DMS79 treated with DMSO at 0.1 percent for 48 hours (cell line): ENCODE data around the gene CTDNEP1.

Experiments
- DNase-seq: peaks from one replicate; lab custom pipeline; 2025; lab: John Stamatoyannopoulos, UW

The CTDNEP1 gene

DNA sequence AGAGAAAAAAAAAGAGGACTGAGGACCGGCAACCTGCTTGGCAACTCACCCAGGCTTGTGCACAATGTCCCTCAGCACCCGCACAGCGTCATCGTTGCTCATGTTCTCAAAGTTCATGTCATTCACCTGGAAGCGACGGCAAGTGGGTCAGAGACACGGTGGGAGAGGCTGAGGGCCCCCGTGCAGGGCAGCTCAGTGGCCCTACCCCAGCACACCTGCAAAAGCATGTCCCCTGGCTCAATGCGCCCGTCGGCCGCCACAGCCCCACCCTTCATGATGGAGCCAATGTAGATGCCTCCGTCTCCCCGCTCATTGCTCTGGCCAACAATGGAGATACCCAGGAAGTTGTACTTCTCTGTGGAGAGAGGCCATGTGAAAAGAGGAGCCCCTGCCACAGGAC, 22.6 kb downstream of the CTDNEP1 start:
- DNase-seq, result no peak

DNA sequence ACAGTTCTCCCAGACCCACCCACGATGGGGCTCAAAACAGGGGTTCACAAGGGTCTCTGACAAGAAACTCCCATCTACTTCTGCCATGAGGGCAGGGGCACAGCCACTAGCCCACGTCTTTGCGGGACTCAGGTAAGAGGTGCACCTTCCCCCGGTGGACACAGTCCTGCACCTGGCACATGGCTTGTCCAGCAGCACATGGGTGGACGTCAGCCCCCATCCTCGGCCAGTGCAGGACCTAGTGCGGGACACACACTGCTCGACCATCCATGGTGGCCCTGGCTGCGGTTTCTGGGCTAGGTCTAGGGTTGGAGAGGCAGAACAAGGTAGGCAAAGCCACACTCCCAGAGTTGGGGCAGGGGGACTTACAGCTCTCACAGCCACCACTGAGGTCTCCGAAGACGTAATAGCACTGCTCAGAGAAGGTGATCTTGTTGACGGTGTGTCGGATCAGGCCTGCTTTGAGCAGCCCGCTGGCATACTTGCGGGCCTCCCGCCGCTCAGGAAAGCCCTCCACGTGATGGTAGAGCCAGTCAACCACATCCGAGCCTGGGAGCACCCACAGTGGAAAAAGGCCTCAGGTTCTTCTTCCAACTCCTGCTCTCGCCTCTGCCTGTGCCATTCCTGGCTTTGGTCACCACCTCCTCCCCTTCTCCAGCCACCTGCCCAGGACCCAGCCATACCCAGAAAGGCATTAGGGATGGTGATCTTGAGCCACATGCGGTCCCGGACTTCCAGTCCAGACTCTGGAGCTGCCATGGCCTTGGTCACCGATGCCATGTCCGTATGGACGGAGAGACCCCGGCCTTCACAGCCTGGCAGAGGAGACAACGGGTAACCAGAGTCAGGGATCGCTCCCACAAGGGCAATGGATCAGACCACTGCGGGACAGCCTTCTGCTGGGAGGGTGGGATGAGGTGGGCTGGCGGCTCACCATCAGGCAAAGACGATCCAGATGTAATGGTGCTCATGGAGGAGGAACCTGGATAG, 24.5 kb downstream of the CTDNEP1 start:
- no peak for DNase-seq

DNA sequence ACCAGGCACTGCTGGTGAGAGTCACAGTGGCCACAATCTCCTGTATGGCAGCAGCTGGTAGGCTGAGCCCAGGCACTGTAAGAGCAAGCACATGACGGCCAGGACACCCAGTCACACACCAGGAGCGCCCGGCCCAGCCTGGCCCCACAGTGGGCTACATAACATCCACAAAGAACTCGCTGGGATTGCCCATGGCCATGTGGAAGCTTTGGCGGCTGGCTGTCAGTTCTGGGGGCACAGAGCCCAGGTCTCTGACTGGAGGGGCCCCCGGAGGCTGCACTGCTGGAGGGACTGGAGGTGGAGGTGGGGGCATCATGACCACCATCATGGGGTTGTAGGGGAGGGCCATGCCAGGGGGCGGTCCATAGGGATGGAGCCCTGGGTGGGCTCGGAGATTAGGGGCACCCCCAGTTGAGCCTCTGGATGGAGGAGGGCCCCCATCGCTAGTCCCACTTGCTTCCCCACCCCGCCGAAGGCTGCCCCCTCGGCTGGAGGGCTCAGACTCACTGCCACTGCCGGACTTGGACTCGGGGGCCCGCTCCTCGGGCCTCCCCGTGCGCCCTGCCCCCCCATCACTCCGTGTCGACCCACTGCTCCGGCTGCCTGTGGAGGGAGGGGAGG, 25.7 kb downstream of the CTDNEP1 start:
- DNase-seq, result no peak

DNA sequence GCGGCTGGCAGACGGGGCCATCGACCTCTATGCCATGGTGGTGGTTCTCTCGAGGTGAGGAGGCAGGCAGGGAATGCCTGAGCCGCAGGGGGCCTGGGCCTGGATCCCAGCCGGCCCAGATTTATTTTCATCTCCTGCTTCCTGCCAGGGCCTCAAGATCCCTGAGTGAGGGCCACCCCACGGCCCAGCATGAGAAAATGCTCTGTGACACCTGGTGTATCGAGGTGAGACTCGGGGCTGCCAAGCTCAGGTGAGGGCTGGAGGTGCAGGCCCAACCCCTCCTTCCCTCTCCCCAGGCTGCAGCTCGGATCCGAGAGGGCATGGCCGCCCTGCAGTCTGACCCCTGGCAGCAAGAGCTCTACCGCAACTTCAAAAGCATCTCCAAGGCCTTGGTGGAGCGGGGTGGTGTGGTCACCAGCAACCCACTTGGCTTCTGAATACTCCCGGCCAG, 26.8 kb downstream of the CTDNEP1 start:
- no peak for DNase-seq

DNA sequence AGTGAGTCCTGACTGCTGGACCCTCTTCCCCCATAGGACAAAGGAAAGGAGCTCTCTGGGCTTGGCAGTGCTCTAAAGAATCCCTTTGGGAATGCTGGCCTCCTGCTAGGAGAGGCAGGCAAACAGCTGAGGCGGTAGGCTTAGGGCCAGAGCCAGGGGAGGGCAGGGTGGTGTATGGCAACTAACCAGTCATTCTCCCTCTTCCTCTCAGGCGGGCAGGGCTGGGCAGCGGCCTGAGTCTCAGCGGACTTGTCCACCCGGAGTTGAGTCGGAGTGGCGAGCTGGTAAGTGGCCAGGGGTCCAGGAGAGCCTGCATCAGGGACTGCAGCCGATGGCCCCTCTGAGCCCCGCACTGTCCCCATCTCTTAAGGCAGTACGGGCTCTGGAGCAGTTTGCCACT, 27.4 kb downstream of the CTDNEP1 start:
- no peak for DNase-seq

DNA sequence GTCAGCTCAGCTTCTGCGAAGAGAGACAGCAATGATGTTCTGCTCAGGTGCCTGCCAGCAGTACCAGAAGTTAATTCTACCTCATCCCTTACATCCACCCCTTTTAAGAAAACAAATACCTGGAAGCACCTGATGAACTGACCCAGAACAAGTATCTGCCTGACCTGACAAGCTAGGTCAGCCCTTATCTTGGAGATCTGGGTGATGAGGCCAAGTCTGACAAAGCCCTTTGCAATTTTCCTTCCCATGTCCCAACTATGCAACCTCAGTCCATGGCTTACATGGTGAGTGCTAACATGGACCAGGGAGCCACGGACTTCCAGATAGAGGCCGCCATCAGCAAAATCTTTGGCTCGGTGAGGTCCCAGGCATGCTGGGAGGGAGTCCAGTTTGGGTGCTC, 28.2 kb downstream of the CTDNEP1 start:
- DNase-seq, result no peak

DNA sequence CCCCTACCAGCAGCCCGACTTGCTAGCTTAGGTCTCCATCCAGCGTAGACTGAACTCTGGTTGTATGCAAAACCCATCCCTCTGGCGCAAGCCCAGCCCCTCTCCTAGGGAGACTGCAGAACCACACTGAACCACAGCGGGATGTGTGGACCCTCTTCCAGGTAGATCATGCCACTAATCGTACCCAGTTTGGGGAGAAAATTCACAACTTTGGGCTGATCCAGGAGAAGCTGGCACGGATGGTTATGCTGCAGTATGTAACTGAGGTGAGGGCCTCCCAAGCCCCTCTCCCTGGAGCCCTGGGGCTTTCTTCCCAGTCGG, 28.6 kb downstream of the CTDNEP1 start:
- DNase-seq, result no peak

DNA sequence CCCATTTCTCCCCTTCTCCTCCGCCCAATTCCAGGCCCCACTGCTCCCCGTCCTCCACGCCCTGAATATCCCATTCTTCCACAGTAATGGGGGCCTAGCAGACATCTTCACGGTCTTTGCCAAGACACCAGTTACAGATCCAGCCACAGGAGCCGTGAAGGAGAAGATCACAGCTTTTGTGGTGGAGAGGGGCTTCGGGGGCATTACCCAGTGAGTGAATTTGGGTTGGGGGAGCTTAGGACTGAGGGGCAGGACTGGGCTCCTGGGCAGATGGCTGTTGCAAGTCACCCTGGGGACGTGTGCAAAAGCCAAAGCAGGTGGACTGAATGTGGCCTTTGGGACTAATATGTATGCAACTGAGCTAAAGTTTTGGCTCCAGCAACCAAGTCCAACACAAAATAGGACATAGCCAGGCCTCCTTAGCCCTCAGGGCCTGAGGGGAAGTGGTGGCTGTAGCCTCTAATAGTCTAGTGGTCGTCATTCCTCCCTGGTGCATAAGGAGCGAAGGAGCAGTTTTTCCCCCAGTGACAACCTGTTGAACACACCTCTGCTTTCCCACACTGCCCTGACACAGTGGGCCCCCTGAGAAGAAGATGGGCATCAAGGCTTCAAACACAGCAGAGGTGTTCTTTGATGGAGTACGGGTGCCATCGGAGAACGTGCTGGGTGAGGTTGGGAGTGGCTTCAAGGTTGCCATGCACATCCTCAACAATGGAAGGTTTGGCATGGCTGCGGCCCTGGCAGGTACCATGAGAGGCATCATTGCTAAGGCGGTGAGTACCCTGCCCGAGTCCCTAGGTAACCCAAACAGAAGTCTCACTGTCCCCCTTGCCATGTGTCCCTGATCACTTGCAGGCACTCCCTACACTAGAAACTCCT, 29.2 kb downstream of the CTDNEP1 start:
- no peak for DNase-seq

DNA sequence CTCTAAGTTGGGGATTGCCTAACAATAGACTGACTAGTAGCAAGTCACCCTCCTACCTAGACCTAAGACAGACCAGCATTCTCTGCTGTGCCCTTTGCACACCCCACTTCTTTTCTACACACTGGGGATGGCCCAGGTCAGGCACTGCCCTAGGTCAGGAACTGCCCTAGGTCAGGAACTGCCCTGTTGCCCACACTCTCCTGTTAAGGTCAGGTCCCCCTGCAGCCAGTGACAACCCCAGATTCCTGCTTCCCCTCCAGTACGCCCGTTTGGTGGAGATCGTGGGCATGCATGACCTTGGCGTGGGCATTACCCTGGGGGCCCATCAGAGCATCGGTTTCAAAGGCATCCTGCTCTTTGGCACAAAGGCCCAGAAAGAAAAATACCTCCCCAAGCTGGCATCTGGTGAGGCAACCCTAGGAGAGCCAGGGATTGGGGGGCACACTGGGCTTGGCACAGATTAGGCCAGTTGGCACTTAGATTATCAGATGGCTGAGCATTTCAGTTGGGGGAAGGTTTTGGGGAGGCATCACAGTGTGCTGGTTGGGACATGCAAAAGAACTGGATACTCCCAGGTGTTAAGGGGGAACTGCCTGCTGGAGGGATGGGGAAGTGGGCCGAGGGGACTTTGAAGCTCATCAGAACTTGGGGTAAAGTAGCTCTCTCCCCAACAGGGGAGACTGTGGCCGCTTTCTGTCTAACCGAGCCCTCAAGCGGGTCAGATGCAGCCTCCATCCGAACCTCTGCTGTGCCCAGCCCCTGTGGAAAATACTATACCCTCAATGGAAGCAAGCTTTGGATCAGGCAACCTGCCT, 30.0 kb downstream of the CTDNEP1 start:
- no peak for DNase-seq

DNA sequence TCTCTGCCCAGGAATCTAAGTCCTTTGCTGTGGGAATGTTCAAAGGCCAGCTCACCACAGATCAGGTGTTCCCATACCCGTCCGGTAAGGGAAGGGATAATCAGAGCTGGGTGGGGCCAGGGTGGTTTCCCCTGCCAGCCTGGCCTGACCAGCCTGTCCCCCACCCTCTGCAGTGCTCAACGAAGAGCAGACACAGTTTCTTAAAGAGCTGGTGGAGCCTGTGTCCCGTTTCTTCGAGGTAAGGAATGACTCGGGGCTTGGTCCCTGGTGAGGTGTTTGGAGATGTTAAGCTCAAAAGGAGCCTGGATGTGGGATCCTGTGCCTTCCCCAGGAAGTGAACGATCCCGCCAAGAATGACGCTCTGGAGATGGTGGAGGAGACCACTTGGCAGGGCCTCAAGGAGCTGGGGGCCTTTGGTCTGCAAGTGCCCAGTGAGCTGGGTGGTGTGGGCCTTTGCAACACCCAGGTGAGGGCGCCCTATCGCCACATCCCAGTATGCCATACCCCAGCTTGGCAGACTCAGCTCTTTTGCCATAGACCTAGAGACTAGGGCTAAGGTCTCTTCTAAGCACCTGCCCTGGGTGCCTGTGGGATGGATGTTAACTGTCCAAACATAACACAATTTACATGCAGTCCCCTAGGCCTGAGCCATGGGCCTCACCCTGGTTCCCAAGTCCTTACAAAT, 30.8 kb downstream of the CTDNEP1 start:
- peak; percentile 14 for DNase-seq

DNA sequence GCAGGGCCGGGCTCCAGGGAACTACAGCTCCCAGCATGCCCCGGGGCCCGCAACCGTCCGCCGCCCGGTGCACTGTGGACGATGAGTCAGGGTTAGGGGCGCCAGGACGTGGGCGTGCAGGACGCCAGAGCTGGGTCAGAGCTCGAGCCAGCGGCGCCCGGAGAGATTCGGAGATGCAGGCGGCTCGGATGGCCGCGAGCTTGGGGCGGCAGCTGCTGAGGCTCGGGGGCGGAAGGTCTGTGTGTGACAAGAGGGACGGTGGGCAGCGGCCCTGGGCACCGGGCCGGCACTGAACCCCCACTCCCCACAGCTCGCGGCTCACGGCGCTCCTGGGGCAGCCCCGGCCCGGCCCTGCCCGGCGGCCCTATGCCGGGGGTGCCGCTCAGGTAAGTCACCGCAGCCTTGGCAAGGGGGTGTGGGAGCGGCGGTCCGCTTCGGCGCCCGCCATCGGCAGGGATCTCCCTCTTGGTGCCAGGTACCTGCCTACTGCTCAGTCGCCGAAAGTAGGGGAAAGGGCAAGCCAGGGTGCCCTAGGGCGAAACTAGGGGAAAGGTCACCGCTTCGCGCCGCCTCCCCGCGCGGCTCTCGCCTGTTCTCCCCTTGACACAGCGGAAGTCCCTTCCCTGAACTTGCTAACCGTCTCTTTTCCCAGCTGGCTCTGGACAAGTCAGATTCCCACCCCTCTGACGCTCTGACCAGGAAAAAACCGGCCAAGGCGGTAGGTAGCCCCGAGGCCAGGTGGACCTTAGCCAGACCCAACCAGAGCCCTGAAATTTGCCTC, 31.5 kb downstream of the CTDNEP1 start, which contains the start of the genes ACADVL and DLG4:
Gene ACADVL (plus strand): TSS at position 127 of the 781 bp plus-strand sequence. CDS start 47 bp downstream, at position 174.
Gene DLG4 (minus strand): TSS at position 25 of the 781 bp plus-strand sequence.
- DNase-seq, result peak; percentile 65

DNA sequence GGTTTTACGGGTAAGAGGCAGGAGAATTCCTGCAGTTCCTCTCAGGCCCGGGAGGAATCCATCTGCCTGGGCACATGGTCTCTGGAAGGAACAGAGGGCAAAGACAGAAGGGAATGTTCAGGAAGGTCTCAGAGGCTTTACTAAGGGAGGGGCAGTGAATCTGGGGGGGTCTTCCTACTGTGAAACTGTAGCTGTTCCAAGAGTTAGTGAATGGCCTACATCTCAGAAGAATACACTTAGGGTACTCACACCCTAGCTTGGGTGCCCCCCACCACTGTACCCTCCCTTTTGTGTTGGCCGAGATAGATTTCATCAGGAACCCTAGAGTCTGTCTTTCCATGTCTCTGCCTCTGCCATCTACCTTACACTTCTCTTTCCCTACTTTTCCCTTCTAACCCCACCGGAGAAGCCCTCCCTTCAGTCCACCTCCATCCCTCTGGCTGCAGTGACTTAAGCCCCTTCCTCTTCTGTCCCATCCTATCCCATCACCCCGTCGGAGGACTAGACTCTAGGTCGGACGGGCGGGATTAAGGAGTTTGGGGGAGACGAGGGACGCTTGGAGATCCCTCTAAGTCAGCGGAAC, 32.2 kb downstream of the CTDNEP1 start:
- no peak for DNase-seq

DNA sequence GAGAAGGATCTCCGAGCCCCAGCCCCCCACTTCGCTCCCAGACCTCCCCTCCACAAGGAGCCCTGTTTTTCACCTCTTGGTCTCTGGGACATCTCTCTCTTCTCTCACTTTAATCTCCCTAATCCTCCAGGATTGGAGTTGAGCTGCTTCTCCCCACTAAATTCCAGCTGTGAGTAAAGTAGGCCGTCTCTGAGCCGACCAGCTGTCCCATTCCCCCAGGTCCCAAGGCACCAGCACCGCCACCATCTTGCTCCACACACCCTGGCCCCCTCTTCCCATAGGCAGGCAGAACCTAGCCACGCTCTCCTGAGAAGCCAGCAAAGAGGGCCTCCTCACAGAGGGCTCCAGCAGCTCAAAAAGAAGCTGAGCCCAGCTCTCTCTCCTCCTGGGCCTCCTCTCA, 32.8 kb downstream of the CTDNEP1 start:
- no peak for DNase-seq

DNA sequence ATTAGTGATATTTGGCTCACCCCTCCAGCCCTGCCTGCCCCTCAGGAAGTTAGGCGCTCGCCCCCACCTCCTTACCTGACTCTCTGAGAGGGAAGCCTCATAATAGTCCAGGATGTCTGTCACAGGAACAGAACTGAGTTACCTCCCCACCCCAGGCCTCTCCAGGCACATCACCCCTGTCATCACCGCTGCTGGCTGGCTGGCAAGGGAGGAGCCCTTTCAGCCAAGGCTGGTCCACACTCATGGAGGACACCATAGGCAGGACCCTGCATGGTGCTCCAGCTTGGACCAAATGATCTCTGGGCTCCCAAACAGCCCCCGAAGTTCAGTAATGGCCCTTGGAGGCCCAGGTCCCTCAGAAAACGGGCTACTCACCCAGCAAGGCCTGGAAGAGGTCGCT, 33.4 kb downstream of the CTDNEP1 start:
- DNase-seq, result no peak

DNA sequence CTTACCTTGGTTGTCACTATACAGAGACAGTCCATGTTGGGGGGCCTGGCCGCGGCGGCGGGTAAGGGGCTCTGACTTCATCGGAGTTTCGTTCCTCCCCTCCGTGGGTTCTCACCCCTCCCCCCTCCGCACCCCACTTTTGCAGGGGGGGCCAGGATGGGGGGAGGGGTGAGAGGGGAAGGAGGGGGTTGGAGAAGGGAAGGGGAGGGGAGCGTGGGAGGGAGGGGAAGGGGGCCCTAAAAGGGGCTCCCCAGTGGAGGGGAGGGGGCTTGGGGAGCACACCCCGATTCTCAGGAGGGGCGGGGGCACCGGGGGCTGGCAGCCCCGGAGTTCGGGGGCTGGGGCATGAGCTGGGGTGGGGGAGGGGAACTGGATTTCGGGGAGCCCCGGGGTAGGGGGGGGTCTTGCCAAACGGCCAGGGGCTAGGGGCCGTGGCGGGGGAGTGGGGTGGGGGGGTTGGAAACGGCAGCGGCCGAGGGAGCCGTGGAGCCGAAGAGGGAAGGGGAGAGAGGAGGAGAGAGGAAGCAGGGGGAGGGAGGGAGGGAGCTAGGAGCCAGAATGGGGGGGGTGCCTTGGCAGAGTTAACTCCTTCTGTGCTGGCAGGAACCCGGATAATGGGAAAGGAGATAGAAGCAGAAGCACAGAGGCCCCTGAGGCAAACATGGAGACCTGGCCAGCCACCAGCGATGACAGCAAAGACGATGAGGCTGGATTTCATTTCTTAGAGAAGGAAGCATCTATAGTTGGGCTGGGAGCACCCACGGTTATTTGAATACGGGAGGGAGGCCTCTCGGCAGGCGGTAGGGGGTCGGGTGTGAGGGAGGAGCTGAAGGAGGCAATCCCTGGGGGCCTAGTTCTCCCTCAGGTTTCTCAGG, 34.2 kb downstream of the CTDNEP1 start:
- DNase-seq, result peak; percentile 54

DNA sequence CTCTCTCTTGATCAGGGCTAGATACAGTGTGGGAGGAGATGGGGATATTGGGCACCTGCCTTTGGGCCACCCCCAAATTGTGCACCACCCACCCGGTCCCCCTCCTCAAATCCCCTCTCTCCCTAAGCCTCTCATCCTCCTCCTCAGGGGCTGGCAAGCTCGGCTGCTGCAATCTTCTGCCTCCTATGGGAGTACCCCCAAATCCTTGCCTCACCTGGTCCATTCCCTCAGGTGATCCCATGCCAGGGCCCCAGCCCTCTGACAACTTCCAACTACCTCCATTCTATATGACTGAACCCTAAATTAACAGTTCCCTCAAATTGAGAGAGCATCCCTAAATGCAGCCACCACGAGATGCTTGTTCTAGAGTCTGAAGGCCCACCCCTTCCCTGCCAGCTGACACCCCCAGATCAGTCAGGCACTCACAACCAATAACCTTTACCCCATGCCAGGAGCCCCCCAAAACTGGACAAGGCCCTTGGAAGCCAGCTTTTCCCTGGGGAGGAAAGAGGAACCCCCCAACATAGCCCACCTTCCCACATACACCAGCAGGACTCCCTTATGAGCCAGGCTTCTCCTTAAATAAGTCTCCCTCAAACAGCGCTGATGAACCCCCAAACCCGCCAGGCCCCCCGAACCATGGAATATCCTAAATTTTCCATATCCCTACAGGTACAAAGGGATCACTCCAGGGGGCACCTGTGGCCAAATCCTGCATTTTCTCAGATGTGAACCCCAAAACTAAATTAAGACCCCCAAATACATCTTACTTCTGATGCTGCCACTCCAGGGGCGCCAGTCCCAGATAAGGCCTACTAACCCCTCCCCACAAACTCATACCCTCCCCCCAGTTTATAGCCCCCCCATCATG, 35.1 kb downstream of the CTDNEP1 start:
- DNase-seq, result no peak

DNA sequence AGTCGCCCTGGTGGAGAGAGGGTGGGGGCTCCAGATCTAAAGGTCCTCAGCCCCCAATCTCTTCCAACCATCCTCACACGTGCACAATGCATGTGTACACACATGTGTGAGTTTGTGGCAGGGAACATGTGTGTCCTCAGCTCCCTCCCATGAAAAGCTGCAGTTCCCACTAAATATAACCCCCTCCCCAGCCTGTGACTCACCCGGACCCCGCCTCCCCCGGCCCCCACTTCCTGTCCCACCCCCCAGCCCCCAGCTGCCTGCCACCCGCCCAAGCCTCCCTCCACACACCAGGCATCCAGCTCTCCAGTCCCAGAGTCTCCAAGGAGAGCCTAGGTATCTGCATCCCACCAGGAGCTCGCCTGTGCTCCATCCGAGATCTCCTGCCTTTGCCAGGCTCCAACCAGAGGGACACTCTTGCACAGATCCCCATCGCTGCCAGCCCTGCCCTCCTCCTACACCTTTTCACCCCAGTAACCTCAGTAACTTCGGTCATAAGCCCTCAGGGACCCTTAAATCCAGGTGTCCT, 35.8 kb downstream of the CTDNEP1 start:
- DNase-seq, result no peak
